Astrocyte of the cerebellum (primary cell): ENCODE measurements around the gene BCAT1.

ENCODE experiments used
- DNase-seq: peaks from one replicate; pipeline ENCODE4 v3.0.0-alpha.2; 2011; ENCODE audit warnings: low read depth
- H3K4me3 ChIP-seq: 2 replicates; pipeline ENCODE4 v1.5.1; 2011; ENCODE audit warnings: mild to moderate bottlenecking, low read depth, low read length, moderate library complexity
- CTCF ChIP-seq: IDR thresholded peaks from 2 replicates; pipeline ENCODE4 v1.5.1; 2012; ENCODE audit warnings: low read length, low read depth, moderate library complexity, mild to moderate bottlenecking; ENCODE audit errors: missing control alignments
- in situ Hi-C: cut with HindIII; loops from 2 replicates; pipeline ENCODE4 v1.10.0; 2017; ENCODE audit warnings: low sequenced_read_pairs

BCAT1 gene

DNA sequence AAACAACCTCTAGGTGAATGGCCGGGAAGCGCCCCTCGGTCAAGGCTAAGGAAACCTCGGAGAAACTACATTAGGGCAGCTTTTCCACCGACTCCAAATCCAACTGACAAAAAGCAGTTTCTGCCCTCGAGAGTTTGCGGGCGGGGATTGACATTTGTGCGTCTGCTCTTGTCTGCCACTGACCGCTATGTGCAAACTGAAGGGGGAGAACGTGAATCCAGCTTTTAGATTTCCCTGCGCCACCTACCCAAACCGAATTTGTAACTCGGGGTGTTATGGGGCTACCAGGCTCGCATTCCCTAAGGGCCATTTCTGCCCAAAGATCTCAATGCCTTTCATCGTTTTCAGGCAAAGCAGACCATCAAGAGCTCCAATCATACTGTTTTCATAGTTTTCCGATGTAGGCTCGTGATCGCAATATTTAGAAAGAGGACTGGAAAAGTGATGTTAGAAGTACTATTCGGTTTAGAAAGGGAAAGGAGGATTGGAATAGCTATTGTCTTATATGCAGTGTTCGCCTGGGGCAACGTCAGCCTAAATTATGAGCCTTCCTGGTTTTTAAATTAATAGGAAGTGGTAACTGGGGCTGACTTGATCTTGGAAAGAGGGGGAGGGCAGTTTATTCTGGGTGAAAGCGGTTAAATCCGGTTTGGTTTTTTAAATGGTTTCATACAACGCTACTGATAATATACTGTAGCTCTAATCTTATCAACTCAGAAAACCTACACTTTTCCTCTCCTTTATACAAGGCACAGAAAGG, 45.4 kb downstream of the BCAT1 start:
- DNase-seq = no peak
- in situ Hi-C loops = no loop called here
- TF ChIP-seq CTCF = no peak

GRCh38 chr12:24902511-24903328, 46.2 kb downstream of the BCAT1 start:
- in situ Hi-C loops = no loop called here
- TF ChIP-seq CTCF = no peak
- DNase-seq = no peak
- peak overlapping the region; percentile 59 for H3K4me3 ChIP-seq

More for the DNA sequence above, 45.4 kb downstream of the BCAT1 start:
- H3K4me3 ChIP-seq = peak overlapping the region; percentile 59

DNA sequence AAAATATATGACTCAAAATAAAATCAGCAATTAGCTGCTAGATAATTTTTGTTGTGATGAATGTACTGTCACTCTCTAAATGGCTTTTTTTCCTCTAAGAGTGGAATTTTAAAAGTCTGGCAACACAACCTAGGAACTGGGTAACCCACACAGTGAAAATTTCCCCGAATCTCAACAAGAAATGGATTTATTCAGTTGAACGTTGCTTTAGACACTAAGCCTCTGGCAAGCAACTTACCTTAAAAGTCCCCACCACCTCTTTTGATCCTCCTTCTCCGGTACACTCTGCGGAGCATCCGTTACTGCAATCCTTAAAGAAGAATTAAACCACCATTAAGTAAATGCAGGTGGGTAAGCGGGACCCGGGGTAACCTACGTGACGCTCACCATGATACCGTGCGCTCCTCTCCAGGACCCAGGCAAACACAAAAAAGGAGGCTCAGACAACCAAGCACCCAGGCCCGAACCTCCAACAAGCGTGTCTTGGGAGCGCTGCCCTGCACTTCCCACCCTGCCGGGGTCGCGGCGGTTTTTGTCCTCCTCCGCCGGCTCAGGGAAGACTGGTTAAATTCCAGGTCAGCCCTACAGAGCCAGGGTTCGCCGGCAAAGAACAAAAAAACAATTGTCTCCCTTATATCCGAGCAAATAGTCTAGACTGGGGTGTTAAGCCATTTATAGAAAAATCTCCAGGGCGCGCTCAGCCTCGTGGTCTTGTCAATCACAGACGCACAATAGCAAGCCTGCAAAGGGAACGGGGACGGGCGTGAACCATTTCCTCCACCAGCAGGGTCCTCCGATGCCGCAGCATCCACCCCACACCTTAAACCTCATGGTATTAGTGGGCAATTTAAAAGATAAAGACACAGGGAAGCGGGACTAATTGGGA, 47.1 kb downstream of the BCAT1 start:
- in situ Hi-C loops = no loop called here
- no peak for DNase-seq
- peak overlapping the region; percentile 59 for H3K4me3 ChIP-seq
- no peak for TF ChIP-seq CTCF

DNA sequence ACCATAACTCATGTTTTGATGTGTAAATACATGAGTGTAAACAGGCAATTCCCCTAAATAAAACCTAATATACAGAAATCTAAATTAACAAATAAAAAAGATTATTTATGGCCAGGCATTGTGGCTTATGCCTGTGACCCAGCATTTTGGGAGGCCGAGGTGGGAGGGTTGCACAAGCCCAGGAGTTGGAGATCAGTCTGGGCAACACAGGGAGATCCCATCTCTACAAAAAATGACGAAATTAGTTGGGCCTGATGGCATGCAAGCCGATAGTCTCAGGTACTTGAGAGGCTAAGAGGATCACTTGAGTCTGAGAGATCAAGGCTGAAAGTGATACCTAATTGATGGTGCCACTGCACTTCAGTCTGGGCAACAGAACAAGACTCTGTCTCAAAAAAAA, 48.7 kb downstream of the BCAT1 start:
- no peak overlapping the region for H3K4me3 ChIP-seq
- in situ Hi-C loops = no loop called here
- DNase-seq = no peak
- TF ChIP-seq CTCF = no peak

- in situ Hi-C loops = no loop called here
- no peak for TF ChIP-seq CTCF
- DNase-seq = no peak
- no peak overlapping the region for H3K4me3 ChIP-seq
These were observed 49.3 kb downstream of the BCAT1 start for GRCh38 chr12:24899503-24900075.

- no peak overlapping the region for H3K4me3 ChIP-seq
- DNase-seq = no peak
- TF ChIP-seq CTCF = no peak
- in situ Hi-C loops = no loop called here
These were observed 50.3 kb downstream of the BCAT1 start for GRCh38 chr12:24898606-24899005.
